GM12878 (cell line): ENCODE results near the gene IFNGR2.

Source experiments
- SP1 ChIP-seq: IDR thresholded peaks from one replicate; pipeline ENCODE4 v1.6.1; 2011; ENCODE audit warnings: low read depth, low read length
- TF ChIP-seq, protein P1 (sequence below): IDR thresholded peaks from 2 replicates; pipeline ENCODE4 v1.6.1; 2012; ENCODE audit warnings: mild to moderate bottlenecking, low read depth, low read length
- TF ChIP-seq, protein P2 (sequence below), 3 experiments: IDR thresholded peaks in 2 of 3; conservative IDR thresholded peaks in 1 of 3; 2 replicates each; pipeline ENCODE4 v1.5.1; 2011; ENCODE audit warnings: low read depth in 3 of 3, low read length in 3 of 3, mild to moderate bottlenecking in 3 of 3, control low read depth in 2 of 3, moderate library complexity in 2 of 3, inconsistent platforms in 1 of 3, mixed read lengths in 1 of 3; ENCODE audit not compliant: control insufficient read depth in 2 of 3, insufficient read depth in 1 of 3; ENCODE audit errors: extremely low read depth in 1 of 3

DNA sequence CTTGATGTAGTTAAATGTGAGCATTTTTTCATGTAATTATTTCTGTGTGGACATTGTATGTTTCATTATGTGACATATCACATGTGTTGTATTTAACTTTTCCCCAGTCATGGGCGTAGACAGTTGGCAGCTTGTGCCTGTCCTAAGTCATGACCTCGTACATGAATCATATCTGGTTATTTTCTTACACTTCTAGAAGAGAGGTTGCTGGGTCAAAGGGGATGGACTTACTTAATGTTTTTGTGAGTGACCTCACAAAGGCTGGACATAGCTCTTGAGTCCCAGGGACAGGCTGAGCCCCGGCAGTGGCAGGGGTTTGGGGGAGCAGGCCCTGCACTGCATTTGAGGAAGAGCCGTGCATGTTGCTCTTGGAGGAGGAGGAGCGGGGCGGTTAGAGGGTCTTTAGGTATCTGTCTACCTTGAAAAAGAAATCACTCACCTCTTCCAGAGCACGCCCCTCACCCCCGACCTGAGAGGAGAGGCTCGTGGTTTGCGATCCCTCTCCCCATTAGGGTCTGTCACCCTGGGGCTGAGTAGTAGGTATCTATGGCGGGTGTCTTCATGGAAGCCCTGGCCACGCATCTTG, 16.4 kb downstream of the IFNGR2 start:
- TF ChIP-seq SP1, result no peak
- TF ChIP-seq, protein P1, sequence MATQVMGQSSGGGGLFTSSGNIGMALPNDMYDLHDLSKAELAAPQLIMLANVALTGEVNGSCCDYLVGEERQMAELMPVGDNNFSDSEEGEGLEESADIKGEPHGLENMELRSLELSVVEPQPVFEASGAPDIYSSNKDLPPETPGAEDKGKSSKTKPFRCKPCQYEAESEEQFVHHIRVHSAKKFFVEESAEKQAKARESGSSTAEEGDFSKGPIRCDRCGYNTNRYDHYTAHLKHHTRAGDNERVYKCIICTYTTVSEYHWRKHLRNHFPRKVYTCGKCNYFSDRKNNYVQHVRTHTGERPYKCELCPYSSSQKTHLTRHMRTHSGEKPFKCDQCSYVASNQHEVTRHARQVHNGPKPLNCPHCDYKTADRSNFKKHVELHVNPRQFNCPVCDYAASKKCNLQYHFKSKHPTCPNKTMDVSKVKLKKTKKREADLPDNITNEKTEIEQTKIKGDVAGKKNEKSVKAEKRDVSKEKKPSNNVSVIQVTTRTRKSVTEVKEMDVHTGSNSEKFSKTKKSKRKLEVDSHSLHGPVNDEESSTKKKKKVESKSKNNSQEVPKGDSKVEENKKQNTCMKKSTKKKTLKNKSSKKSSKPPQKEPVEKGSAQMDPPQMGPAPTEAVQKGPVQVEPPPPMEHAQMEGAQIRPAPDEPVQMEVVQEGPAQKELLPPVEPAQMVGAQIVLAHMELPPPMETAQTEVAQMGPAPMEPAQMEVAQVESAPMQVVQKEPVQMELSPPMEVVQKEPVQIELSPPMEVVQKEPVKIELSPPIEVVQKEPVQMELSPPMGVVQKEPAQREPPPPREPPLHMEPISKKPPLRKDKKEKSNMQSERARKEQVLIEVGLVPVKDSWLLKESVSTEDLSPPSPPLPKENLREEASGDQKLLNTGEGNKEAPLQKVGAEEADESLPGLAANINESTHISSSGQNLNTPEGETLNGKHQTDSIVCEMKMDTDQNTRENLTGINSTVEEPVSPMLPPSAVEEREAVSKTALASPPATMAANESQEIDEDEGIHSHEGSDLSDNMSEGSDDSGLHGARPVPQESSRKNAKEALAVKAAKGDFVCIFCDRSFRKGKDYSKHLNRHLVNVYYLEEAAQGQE, result no peak
- TF ChIP-seq, protein P2, sequence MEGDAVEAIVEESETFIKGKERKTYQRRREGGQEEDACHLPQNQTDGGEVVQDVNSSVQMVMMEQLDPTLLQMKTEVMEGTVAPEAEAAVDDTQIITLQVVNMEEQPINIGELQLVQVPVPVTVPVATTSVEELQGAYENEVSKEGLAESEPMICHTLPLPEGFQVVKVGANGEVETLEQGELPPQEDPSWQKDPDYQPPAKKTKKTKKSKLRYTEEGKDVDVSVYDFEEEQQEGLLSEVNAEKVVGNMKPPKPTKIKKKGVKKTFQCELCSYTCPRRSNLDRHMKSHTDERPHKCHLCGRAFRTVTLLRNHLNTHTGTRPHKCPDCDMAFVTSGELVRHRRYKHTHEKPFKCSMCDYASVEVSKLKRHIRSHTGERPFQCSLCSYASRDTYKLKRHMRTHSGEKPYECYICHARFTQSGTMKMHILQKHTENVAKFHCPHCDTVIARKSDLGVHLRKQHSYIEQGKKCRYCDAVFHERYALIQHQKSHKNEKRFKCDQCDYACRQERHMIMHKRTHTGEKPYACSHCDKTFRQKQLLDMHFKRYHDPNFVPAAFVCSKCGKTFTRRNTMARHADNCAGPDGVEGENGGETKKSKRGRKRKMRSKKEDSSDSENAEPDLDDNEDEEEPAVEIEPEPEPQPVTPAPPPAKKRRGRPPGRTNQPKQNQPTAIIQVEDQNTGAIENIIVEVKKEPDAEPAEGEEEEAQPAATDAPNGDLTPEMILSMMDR (IDR thresholded peaks at IDR 0.05 in 2 of 3, conservative IDR thresholded peaks at IDR 0.05 in 1 of 3; ENCODE audit: control insufficient read depth in 2 of 3, extremely low read depth in 1 of 3, insufficient read depth in 1 of 3, low read depth in 3 of 3, low read length in 3 of 3), result no peak
